ENCODE results near the gene CNOT2. TPM values are rescaled to one million over a fixed set of nuclear protein-coding genes. Genes with fewer than 3 reads are reported as not detected.

Gene CNOT2
- total and polyA plus RNA-seq, 2 donors (not counting 3 experiments of a cell fraction or from before 2014, with no cell fraction given): 52.2 to 79.7 TPM

GRCh38 chr12:70393787-70394499 lies 150.7 kb downstream of the CNOT2 start:
- ChIA-PET CTCF (no interaction called here), POLR2A (no interaction called here)
- Histone ChIP-seq H3K9ac (replicated peaks; ENCODE audit: extremely low read depth, insufficient read depth, low read length) (no peak overlapping the region), H4K20me1 (replicated peaks; ENCODE audit: control insufficient read depth, extremely low read depth, insufficient read depth, low read length) (no peaks in the 10 kb centered on the region), H3K9me3 (replicated peaks; ENCODE audit: control insufficient read depth, insufficient read depth, low read length) (no peaks in the 10 kb centered on the region), H3K4me3 (replicated peaks in 1 of 3; ENCODE audit: insufficient read depth in 1 of 3, low read depth in 1 of 3, low read length in 3 of 3) (no peak overlapping the region), H3K9me1 (replicated peaks; ENCODE audit: control insufficient read depth, extremely low read depth, insufficient read depth, low read length) (no peaks in the 10 kb centered on the region), H3K36me3 (ENCODE audit: control insufficient read depth in 2 of 2, extremely low read depth in 1 of 2, insufficient read depth in 2 of 2, low read length in 2 of 2) (no peaks in the 10 kb centered on the region), H3K4me1 (ENCODE audit: control insufficient read depth, extremely low read depth, insufficient read depth, low read length) (no peaks in the 10 kb centered on the region), H3K27ac (ENCODE audit: insufficient read depth, low read depth, low read length) (no peak overlapping the region), H3K27me3 (ENCODE audit: control insufficient read depth in 2 of 2, insufficient read depth in 2 of 2, low read length in 2 of 2) (peaks cover 0 to 2% of the 10 kb centered on the region in 2 experiments), H3K4me2 (ENCODE audit: insufficient read depth, low read length) (no peak overlapping the region), H3K79me2 (ENCODE audit: control insufficient read depth, insufficient read depth, low read length) (no peaks in the 10 kb centered on the region), H2AFZ (ENCODE audit: low read depth, low read length) (no peak overlapping the region)
- no peak for FAIRE-seq
- no peak for TF ChIP-seq EZH2 (IDR thresholded peaks at IDR 0.05; ENCODE audit: borderline replicate concordance, low read depth, low read length, severe bottlenecking)
- no peak for TF ChIP-seq GATA2 (IDR thresholded peaks at IDR 0.05; ENCODE audit: insufficient read depth, insufficient read length, low read depth, low read length)
- TF ChIP-seq POLR2AphosphoS5 (IDR thresholded peaks at IDR 0.05; ENCODE audit: insufficient read depth, low read depth, low read length): no peak
- no peak for TF ChIP-seq JUN (IDR thresholded peaks at IDR 0.05; ENCODE audit: borderline replicate concordance, insufficient read depth, insufficient read length, low read depth)
- no peak for TF ChIP-seq MAX (IDR thresholded peaks at IDR 0.05; ENCODE audit: insufficient read depth, insufficient read length)
- TF ChIP-seq FOS (IDR thresholded peaks at IDR 0.05; ENCODE audit: borderline replicate concordance, insufficient read depth, low read length): no peak
- no peak for TF ChIP-seq POLR2A (IDR thresholded peaks at IDR 0.05; ENCODE audit: low read depth, low read length)
- TF ChIP-seq, protein P1, sequence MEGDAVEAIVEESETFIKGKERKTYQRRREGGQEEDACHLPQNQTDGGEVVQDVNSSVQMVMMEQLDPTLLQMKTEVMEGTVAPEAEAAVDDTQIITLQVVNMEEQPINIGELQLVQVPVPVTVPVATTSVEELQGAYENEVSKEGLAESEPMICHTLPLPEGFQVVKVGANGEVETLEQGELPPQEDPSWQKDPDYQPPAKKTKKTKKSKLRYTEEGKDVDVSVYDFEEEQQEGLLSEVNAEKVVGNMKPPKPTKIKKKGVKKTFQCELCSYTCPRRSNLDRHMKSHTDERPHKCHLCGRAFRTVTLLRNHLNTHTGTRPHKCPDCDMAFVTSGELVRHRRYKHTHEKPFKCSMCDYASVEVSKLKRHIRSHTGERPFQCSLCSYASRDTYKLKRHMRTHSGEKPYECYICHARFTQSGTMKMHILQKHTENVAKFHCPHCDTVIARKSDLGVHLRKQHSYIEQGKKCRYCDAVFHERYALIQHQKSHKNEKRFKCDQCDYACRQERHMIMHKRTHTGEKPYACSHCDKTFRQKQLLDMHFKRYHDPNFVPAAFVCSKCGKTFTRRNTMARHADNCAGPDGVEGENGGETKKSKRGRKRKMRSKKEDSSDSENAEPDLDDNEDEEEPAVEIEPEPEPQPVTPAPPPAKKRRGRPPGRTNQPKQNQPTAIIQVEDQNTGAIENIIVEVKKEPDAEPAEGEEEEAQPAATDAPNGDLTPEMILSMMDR (IDR thresholded peaks at IDR 0.05; ENCODE audit: extremely low read depth in 1 of 2, insufficient read depth in 1 of 2, low read depth in 1 of 2, low read length in 2 of 2): no peak
- BruUV-seq (replicated peaks): no TSS peak
- intact Hi-C loops (cut with micrococcal nuclease): no loop called here
- dilution Hi-C loops (cut with MboI; ENCODE audit: extremely low pct_ligation_motif_present, low sequenced_read_pairs): no loop called here
- no peak for DNase-seq (ENCODE audit: low read depth, low spot score)

Data from endothelial cell of umbilical vein (primary cell).